Nucleus accumbens (tissue), 56 donors: ENCODE results near the gene RABEPK.
A peak's percentile ranks its signal among the peaks of the same experiment; 100 is the strongest.
"Not testable (repeated sequence)": the region's sequence is repeated elsewhere in the genome, so short reads cannot be mapped to it uniquely, and the experiment has no call there.

ENCODE experiments used
- DNase-seq, 56 donors: peaks; one replicate each; lab custom pipeline; 2025; lab: John Stamatoyannopoulos, UW

Gene RABEPK

GRCh38 chr9:125190361-125190801, 10.0 kb upstream of the RABEPK start:
- DNase-seq, result peak in 4 of 56 donors; percentile 3 to 32 (median 23)

- DNase-seq, result not testable (repeated sequence)
Observed at GRCh38 chr9:125194466-125194865, 5.9 kb upstream of the RABEPK start.

- DNase-seq, result not testable (repeated sequence)
Observed at GRCh38 chr9:125195591-125195990, 4.8 kb upstream of the RABEPK start.

GRCh38 chr9:125202846-125203618, 2.7 kb downstream of the RABEPK start:
- no peak for DNase-seq

- no peak for DNase-seq
Observed at GRCh38 chr9:125204477-125204876, 4.1 kb downstream of the RABEPK start.

- DNase-seq, result no peak
Observed at GRCh38 chr9:125214186-125214585, 13.8 kb downstream of the RABEPK start.

GRCh38 chr9:125218621-125219020, 18.3 kb downstream of the RABEPK start:
- DNase-seq, result no peak

- DNase-seq, result not testable (repeated sequence)
Observed at GRCh38 chr9:125224858-125225257, 24.5 kb downstream of the RABEPK start.

- DNase-seq, result peak in 8 of 56 donors; percentile 1 to 21 (median 5)
Observed at GRCh38 chr9:125227761-125228160, 27.4 kb downstream of the RABEPK start.

- peak in 2 of 56 donors; percentile 9 to 13 for DNase-seq
Observed at GRCh38 chr9:125233678-125234077, 33.3 kb downstream of the RABEPK start.

- not testable (repeated sequence) for DNase-seq
Observed at GRCh38 chr9:125234099-125234498, 33.8 kb downstream of the RABEPK start.

GRCh38 chr9:125235804-125236519, 35.6 kb downstream of the RABEPK start:
- no peak for DNase-seq

- not testable (repeated sequence) for DNase-seq
Observed at GRCh38 chr9:125236520-125237159, 36.3 kb downstream of the RABEPK start.

GRCh38 chr9:125238127-125238914, 38.0 kb downstream of the RABEPK start:
- no peak for DNase-seq

- DNase-seq, result no peak
Observed at GRCh38 chr9:125238915-125239446, 38.6 kb downstream of the RABEPK start.

- no peak for DNase-seq
Observed at GRCh38 chr9:125239631-125240597, 39.6 kb downstream of the RABEPK start.

- peak in 10 of 56 donors; percentile 25 to 60 (median 42) for DNase-seq
Observed at GRCh38 chr9:125240649-125240999, 40.3 kb downstream of the RABEPK start.

- peak; percentile 88 to 100 (median 99) for DNase-seq
Observed at GRCh38 chr9:125241000-125241862, 40.9 kb downstream of the RABEPK start, which contains the start of gene HSPA5. HSPA5 (minus strand) TSS chr9:125241343; CDS start chr9:125241126, 217 bp downstream.
